GM21786 (cell line): ENCODE measurements around the gene POLR3H.
"Not testable (repeated sequence)": the region's sequence is repeated elsewhere in the genome, so short reads cannot be mapped to it uniquely, and the experiment has no call there.

Experiments used
- ATAC-seq: cut with Tn5 transposase; IDR thresholded peaks from one replicate; pipeline ENCODE4 v1.9.1; 2021; ENCODE audit not compliant: unreplicated experiment

Gene POLR3H, protein sequence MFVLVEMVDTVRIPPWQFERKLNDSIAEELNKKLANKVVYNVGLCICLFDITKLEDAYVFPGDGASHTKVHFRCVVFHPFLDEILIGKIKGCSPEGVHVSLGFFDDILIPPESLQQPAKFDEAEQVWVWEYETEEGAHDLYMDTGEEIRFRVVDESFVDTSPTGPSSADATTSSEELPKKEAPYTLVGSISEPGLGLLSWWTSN

DNA sequence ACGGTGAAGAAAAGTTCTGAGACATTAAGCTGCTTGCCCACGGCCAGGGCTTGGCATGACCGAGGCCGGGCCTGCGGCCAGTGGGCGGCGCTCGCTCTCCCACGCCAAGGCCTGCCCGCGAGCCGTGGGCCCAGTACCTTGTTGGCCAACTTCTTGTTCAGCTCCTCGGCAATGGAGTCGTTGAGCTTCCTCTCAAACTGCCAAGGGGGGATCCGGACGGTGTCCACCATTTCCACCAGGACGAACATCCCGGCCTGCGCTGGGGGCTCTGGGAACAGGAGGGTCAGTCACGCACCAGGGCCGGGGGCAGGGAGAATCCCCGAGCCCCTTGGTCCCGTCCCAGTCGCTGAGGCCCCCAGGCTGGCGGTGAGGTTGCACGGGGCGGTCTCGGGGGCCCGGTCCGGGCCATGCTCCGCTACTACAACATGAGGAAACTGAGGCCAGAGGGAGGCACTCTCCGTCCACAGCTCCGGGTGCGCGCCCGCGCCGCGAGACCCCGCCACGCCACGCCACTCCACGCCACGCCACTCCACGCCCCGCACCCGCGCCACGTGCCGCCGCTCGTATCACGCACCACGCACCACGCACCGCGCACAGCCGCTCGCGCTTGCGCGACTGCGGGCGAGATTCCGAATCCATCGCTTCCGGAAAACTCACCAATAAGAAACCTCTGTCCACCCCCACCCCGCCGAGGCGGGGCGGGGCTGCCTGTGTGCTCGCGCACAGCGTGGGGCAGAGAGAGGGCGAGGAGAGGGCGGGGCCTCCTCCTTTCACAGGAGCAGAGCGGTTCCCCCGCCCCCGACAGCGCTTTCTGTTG lies at the start of gene POLR3H:
Gene POLR3H, minus strand, starts transcription at position 617 of the 817 bp plus-strand sequence. Its CDS starts 369 bp downstream, at position 248.
- peak; percentile 89 for ATAC-seq

DNA sequence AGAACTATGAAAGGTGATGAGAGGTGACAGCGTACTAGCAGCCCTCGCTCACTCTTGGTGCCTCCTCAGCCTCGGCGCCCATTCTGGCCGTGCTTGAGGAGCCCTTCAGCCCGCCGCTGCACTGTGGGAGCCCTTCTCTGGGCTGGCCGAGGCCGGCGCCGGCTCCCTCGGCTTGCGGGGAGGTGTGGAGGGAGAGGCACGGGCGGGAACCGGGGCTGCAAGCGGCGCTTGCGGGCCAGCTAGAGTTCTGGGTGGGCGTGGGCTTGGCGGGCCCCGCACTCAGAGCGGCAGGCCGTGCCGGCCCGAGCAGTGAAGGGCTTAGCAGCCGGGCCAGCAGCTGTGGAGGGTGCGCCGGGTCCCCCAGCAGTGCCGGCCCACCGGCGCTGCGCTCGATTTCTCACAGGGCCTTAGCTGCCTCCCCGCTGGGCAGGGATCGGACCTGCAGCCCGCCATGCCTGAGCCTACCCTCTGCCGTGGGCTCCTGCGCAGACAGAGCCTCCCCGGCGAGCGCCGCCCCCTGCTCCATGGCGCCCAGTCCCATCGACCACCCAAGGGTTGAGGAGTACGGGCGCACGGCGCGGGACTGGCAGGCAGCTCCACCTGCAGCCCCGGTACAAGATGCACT lies 49.2 kb upstream of the POLR3H start:
- not testable (repeated sequence) for ATAC-seq

DNA sequence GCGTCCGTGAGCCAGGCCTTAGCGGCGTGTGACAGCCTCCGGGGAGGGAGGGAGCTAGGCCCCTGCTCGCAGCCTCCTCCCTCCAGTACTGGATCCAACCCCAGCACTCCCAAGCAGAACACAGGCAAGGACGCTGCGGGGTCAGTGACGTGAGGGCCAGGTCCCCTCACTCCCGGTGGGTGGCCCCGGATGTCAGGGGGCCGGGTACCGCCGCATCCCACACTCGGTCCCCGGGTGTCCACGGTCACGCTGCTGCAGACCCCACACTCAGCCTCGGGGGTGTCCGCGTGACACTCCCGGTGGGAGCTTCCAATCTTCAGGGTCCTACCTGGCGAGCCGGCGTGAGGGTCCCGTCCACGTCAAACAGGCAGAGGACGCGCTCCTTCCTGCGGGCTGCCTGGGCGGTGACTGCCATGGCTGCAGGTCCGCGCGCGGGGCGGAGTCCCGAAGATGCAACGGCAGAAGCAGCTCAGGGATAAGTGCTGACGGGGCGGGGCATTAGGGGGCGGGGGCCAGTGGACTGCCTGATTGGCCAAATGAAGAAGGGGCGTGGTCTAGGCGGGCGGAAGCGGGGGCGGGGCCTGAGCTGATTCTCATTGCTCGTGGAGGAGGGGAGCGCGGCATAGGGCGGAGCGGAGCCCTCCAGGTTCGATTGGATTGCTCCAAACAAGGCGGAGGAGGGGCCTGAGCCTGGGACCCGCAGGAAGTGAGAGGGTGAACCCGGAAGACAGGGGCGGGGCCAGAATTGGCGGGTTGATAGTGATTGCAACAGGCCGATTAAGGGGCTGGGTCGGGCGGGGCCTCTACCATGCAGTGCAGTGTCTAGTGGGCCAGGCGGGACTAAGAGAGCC lies 45.3 kb upstream of the POLR3H start, which contains the start of gene PMM1:
Gene PMM1, minus strand, starts transcription at position 450 of the 851 bp plus-strand sequence. Its CDS starts 35 bp downstream, at position 415.
- ATAC-seq = peak; percentile 93

DNA sequence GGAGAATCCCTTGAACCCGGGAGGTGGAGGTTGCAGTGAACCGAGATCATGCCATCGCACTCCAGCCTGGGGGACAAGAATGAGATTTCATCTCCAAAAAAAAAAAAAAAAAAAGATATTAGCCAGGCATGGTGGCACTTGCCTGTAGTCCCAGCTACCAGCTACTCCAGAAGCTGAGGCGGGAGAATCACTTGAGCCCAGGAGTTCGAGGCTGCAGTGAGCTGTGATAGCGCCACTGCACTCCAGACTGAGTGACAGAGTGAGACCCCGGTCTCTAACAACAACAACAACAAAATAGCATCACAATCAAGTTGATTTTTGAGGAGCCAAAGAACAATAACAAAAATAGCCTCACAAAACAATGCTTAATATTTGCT lies 43.1 kb upstream of the POLR3H start:
- ATAC-seq = no peak

DNA sequence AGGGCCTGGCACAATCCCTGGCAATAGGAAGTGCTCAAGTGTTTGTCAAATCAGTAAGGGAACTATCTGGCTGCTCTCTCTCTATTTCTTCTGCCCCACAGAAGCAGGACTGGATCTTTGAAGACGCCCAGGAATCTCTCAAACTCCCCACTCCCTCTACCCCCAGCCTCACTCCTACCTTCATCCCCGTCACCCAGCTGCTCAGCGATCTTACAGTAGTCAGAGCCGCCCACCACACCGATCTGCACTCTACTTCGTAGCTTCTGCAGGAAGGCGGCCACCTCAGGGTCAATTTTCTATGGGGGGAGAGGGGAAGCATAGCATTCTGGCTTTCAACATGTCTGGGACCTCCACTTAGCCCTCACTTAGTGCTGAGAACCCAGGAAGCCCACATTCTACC lies 41.6 kb upstream of the POLR3H start:
- ATAC-seq = no peak

DNA sequence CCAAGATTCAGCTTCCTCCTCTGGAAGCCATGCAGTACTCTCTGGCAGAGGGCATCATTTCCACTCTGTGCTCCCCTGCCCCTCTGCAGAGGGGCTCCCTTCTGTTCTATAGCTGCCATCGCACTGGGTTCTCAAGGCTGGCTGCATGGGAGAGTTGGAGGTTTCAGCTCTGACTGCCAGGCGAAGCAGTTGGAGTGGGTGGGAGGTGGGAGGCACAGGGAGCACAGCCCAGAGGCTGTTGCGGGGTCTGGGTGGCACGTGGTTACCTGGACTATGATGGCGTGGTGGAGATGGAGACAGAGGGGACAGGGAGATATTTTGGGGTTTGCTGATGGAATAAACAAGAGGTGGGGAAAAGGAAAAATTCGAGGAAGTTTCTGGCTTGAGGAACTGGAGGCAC lies 40.6 kb upstream of the POLR3H start:
- no peak for ATAC-seq

DNA sequence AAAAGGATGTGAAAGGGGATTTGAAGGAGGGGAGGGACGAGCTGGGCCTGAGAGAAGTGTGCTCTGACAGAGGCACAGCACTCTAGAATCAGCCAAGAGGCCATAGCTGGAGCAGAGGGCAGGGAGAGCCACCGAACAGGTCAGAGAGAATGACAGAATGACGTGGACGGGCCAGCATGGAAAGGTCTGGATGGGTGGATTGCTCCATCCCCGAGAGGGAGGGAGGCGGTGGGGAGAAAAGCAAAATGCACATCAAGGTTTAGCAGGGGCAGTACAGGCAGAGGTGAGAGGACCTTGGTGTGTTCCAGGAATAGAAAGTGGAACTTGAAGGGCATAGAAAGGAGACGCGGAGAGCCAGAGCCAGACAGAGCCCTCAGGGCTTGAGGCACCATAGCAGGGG lies 38.4 kb upstream of the POLR3H start:
- ATAC-seq = no peak

DNA sequence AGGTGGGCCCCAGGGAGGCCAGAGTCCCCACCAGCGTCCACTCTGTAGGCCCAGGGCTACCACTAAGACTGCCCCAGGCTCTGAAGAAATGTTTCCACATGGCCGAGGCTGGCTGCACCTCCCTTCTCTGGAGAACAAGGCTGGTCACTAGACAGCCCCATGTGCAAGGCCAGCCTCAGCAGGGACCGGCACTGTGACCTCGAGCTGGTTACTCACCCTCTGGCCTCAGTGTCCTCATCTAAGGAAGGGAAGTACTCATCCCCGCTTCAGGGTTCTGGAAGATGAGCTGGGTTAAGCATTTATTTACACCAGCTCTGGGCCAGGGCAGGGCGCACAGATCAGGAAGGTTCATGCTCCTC lies 35.7 kb upstream of the POLR3H start:
- ATAC-seq = no peak

DNA sequence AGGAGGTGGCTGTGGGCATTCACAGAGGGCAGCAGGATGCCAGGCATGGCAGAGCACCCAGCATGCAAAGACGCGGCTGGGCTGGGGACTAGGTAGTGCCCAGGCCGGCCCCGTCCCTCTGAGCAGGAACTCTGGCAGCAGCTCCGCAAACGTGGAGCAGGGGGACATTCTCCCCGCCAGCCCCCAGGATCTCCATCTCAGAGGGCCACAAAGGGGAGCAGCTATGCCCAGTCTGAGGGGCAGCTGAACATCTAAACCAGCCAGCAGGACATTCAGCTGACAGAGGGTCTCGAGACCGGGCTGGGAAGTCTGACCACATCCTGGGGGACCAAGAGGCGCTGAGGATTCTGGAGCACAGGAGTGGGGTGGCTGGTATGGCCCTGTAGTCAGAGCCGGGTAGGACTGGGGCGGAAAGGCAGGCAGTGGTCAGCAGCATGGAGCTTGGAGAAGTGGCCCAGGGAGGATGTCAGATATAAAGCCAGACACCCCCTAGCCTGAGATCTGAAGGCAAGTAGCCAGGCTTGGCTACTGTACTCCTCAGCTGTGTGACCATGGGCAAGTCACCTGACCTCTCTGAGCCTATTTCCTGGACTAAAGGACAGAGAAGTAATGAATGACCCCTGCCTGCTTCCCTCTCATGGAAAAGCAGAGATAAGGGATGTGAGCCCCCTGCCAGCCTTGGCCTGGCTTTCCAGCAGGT lies 35.2 kb upstream of the POLR3H start:
- no peak for ATAC-seq

DNA sequence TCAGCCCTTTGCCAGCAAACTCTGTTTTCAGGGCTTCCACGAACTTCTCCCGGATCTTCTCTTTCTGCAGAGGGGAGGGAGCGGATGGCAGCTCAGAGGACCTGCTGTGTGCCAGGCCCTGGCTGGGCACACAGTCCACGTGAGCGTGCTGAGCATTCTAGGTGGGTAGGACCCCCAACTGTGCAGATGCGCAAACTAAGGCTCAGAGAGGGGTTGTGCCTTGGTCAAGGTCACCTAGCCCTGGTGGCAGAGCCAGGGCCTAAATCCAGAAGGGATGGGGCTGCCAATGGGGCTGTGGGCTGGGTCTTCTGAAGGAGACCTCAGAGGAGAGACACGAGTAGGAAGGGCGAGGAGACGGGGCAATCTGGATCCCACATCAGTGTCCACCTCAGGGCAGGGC lies 34.5 kb upstream of the POLR3H start:
- no peak for ATAC-seq

DNA sequence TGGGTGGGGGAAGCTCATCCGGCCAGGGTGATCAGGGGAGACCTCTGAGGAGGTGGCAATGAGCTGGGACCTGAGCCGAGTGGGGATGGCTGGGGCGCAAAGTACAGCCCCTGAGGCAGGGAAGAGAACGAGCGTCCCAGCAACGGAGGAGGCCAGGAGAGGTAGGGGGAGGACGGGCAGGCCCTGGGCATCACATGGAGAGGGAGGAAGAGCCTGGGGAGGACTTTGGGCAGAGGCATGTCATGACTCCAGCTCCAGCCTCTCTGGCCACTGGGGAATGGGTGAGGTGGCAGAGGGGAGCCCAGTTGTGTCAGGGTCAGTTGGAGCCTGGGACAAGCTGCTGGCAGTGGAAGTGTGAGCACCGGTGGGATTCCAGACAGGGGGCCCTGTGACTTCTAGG lies 33.8 kb upstream of the POLR3H start:
- ATAC-seq = no peak

DNA sequence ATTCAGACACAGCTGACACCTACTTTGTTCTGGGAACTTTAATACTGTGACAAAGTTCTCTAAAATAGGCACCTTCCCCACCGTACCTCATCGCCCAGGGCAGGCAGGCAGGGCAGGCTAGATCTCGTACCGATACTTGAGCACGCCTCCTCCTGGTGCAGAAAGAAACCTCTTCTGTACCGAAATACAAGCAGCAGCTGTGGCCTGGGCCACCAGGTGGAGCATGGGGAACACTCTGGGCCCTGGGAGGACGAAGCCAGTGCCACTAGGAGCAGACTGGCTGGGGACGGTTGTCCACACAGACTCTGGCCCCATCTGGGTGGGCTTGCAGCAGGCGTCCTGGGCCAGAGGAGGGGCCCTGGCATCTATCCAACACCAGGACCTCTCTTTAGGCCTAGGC lies 32.6 kb upstream of the POLR3H start:
- ATAC-seq = no peak

DNA sequence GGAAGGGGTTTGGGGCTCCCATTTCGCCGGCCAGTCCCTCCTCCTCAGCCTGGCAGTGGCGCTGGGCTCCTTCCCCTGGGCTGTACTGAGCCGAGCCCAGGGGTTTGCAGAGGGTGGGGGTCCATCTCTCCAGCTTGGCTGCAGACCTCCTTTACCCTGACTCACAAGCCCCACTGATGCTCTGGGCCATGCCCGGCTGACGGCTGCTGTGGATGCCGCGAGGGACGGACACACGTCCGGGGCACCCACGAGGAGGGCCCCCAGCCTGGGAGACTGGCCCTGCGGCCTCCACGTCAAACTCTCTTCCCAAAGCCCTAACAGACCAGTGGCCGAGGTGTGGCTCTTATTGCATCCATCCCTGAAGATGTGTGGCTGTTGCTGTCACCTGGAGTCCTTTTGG lies 31.3 kb upstream of the POLR3H start:
- ATAC-seq = no peak

DNA sequence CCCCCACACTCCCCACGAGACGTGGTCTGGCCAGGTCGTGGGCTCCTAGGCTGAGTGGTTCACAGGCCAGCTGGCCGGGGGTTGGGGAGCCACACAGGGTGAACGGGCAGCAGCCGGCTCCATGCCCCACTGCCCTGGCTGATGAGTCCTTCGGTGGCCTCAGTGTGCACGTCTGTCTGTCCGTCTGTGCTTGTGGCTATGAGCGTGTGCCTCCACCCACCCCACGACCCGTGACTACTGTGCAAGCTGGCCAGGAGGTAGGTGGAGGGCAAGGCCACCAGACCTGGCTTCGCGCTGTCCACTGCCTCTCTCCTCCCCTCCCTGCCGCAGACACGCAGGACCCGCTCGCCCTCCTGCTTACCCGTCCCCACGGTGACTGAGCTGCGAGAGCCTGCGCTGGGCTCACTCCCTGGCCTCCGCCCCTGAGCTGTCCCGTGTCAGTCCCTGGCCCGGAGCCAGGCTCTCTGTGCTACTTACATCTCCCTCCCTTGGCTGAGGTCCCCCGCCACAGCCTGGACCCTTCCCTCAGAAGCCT lies 30.6 kb upstream of the POLR3H start:
- no peak for ATAC-seq

DNA sequence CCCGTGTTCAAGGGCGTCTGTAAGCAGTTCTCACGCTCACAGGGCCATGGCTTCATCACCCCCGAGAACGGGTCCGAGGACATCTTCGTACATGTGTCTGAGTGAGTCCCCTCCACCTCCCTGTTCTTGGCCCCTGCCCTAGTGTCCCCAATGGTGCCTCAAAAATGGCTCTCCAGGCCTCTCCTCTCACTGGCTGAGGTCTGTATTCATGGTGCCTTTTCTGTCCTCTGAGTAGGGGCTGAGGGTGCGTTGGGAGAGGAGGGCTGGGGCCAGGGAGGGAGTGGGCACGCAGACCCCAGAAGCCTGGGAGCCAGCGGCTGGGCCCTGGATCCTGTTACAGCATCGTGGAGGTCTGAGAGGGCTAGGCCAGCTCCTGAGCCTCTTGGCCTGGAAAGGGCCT lies 29.4 kb upstream of the POLR3H start:
- no peak for ATAC-seq

DNA sequence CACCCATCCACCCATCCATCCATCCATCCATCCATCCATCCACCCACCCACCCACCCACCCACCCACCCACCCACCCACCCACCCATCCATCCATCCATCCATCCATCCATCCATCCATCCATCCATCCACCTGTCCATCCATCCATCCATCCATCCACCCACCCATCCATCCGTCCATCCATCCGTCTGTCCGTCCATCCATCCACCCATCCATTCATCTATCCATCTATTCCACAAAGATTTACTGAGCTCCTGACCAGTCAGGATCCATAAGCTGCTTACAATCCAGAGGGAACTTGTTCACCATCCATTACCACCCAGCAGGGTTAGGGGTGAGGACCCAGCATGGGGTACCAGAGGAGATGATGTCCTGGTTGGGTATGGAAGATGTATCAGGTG lies 28.0 kb upstream of the POLR3H start:
- ATAC-seq = not testable (repeated sequence)

DNA sequence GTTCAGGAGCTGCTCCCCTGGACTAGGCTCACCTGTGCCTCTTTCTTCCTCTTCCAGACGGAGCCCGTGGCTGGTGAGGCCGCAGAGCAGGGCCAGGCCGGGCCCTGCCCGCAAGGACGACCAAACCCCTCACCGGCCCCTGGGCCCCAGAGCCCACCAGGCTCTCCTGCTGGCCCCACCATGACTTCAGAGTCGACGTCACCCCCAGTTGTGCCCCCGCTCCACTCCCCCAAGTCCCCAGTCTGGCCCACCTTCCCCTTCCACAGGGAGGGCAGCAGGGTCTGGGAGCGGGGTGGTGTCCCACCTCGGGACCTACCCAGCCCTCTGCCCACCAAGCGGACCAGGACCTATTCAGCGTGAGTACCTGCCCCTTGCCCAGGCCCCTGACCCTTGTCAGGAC lies 27.5 kb upstream of the POLR3H start:
- ATAC-seq = no peak

DNA sequence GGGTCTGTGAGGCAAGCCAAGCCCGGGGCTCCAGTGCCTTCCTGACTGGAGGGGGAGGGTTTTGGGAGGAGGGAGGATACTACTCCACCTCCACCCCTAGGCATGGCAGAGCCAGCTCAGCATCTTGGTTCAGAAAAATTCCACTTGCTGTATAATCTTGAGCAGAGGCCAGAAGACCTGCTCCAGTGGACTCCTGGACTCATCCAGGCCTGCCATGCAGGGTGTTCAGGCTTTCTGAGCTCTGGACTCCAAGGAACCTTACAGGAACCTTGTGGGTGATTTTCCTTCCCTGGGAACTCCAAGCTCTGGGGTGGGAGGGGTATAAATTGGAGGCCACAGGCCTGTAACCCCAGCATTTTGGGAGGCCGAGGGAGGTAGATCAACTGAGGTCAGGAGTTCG lies 26.0 kb upstream of the POLR3H start:
- ATAC-seq = no peak

DNA sequence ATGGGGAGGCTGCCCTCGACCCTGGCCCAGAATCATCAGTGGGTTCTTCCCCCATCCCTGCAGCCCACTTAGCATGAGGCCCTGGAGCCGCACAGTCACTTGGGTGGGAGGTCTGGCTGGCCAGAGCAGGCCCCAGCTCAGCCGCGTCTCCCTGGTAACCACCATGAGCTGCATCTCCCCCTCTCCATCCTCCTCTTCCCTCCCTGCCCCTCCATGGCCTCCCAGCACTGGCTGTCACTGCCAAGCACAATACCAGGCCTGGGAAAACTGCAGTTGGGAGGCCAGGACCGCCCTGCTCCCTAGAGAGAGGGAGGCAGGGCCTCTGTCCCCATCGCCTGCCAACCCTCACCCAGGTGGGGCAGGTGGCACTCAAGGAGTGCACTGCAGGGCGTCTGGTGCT lies 24.5 kb upstream of the POLR3H start:
- no peak for ATAC-seq

DNA sequence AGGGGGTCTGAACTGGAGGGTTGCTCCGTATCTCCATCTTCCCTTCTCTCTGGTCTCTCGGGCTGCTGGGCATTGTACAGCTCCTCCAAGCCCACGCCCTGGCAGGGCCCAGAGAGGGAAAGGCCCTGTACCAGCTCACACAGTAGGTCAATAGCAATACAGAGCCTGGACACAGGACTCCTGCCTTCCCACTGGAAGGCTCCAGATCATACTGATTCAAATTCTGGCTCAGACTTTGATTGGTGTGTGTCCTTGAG lies 23.2 kb upstream of the POLR3H start:
- no peak for ATAC-seq
